Loucy (cell line): Measurements from ENCODE around the gene NFS1.

Experiments used
- CTCF ChIP-seq: fragments of 200-600 bp; sonication (generic); conservative IDR thresholded peaks from 2 replicates; pipeline ENCODE4 v1.5.1; 2014; ENCODE audit warnings: mild to moderate bottlenecking, antibody characterized with exemption, low read length
- EZH2phosphoT487 ChIP-seq: fragments of 200-600 bp; IDR thresholded peaks from 2 replicates; pipeline ENCODE4 v1.6.1; 2018; ENCODE audit warnings: antibody characterized with exemption, mild to moderate bottlenecking, moderate library complexity, borderline replicate concordance

- TF ChIP-seq CTCF: no peak
- TF ChIP-seq EZH2phosphoT487: no peak
Observed at GRCh38 chr20:35690265-35690664, 8.9 kb downstream of the NFS1 start.
